ENCODE measurements around the gene ANAPC1. TPM values are rescaled to one million over a fixed set of nuclear protein-coding genes. Genes with fewer than 3 reads are reported as not detected.

ANAPC1 gene
- total RNA-seq = 48.1 and 50.1 TPM in 2 replicates

- no peak for TF ChIP-seq CTCF (IDR thresholded peaks at IDR 0.05; ENCODE audit: extremely low read depth, low read depth, low read length)
- Histone ChIP-seq H3K9me3 (ENCODE audit: low read depth, low read length) (no peaks in the 10 kb centered on the region), H3K4me1 (ENCODE audit: insufficient read depth, low read length) (peaks cover 4% of the 10 kb centered on the region), H3K79me2 (ENCODE audit: insufficient read depth, low read length) (peaks cover 22% of the 10 kb centered on the region), H2AFZ (ENCODE audit: low read length) (peak within 1 kb of the TSS; percentile 99), H3K4me3 (ENCODE audit: insufficient read depth, low read length) (peak within 1 kb of the TSS; percentile 87), H3K27ac (ENCODE audit: low read depth, low read length) (peak within 1 kb of the TSS; percentile 61), H4K20me1 (ENCODE audit: insufficient read depth, low read length) (no peaks in the 10 kb centered on the region), H3K27me3 (ENCODE audit: insufficient read depth, low read length) (no peaks in the 10 kb centered on the region), H3K36me3 (ENCODE audit: insufficient read depth, low read length) (no peaks in the 10 kb centered on the region), H3K4me2 (ENCODE audit: insufficient read depth, low read length) (peak within 1 kb of the TSS; percentile 78)
- peak; percentile 96 for DNase-seq (ENCODE audit: insufficient read length, low spot score, missing footprints)
Measured at GRCh38 chr2:111883661-111884591, at the start of gene ANAPC1. TSS of gene ANAPC1 (minus strand) at chr2:111884193. CDS start at chr2:111880825, 3,368 bp downstream.

GRCh38 chr2:111932841-111933291 lies 48.9 kb upstream of the ANAPC1 start:
- Histone ChIP-seq H3K27ac (ENCODE audit: low read depth, low read length) (no peak overlapping the region), H3K4me3 (ENCODE audit: insufficient read depth, low read length) (no peak overlapping the region), H2AFZ (ENCODE audit: low read length) (no peak overlapping the region), H3K27me3 (ENCODE audit: insufficient read depth, low read length) (peaks cover 26% of the 10 kb centered on the region), H3K36me3 (ENCODE audit: insufficient read depth, low read length) (no peaks in the 10 kb centered on the region), H3K79me2 (ENCODE audit: insufficient read depth, low read length) (no peaks in the 10 kb centered on the region), H3K4me1 (ENCODE audit: insufficient read depth, low read length) (no peaks in the 10 kb centered on the region), H3K9me3 (ENCODE audit: low read depth, low read length) (no peaks in the 10 kb centered on the region), H3K4me2 (ENCODE audit: insufficient read depth, low read length) (no peak overlapping the region), H4K20me1 (ENCODE audit: insufficient read depth, low read length) (no peaks in the 10 kb centered on the region)
- no peak for DNase-seq (ENCODE audit: insufficient read length, low spot score, missing footprints)
- TF ChIP-seq CTCF (IDR thresholded peaks at IDR 0.05; ENCODE audit: extremely low read depth, low read depth, low read length) = no peak

- H3K27ac ChIP-seq (ENCODE audit: low read depth, low read length) = no peak overlapping the region
- H3K4me3 ChIP-seq (ENCODE audit: insufficient read depth, low read length) = no peak overlapping the region
- no peaks in the 10 kb centered on the region for H4K20me1 ChIP-seq (ENCODE audit: insufficient read depth, low read length)
- TF ChIP-seq CTCF (IDR thresholded peaks at IDR 0.05; ENCODE audit: extremely low read depth, low read depth, low read length) = no peak
- no peaks in the 10 kb centered on the region for H3K4me1 ChIP-seq (ENCODE audit: insufficient read depth, low read length)
- peaks cover 22% of the 10 kb centered on the region for H3K27me3 ChIP-seq (ENCODE audit: insufficient read depth, low read length)
- H3K79me2 ChIP-seq (ENCODE audit: insufficient read depth, low read length) = no peaks in the 10 kb centered on the region
- peak; percentile 78 for DNase-seq (ENCODE audit: insufficient read length, low spot score, missing footprints)
- H3K36me3 ChIP-seq (ENCODE audit: insufficient read depth, low read length) = no peaks in the 10 kb centered on the region
- no peak overlapping the region for H3K4me2 ChIP-seq (ENCODE audit: insufficient read depth, low read length)
- no peaks in the 10 kb centered on the region for H3K9me3 ChIP-seq (ENCODE audit: low read depth, low read length)
- no peak overlapping the region for H2AFZ ChIP-seq (ENCODE audit: low read length)
Measured at GRCh38 chr2:111930875-111931274, 46.9 kb upstream of the ANAPC1 start.

GRCh38 chr2:111930409-111930808 lies 46.4 kb upstream of the ANAPC1 start:
- Histone ChIP-seq H3K4me2 (ENCODE audit: insufficient read depth, low read length) (no peak overlapping the region), H3K4me1 (ENCODE audit: insufficient read depth, low read length) (no peaks in the 10 kb centered on the region), H3K27me3 (ENCODE audit: insufficient read depth, low read length) (peaks cover 22% of the 10 kb centered on the region), H4K20me1 (ENCODE audit: insufficient read depth, low read length) (no peaks in the 10 kb centered on the region), H3K79me2 (ENCODE audit: insufficient read depth, low read length) (no peaks in the 10 kb centered on the region), H3K27ac (ENCODE audit: low read depth, low read length) (no peak overlapping the region), H3K36me3 (ENCODE audit: insufficient read depth, low read length) (no peaks in the 10 kb centered on the region), H3K4me3 (ENCODE audit: insufficient read depth, low read length) (no peak overlapping the region), H3K9me3 (ENCODE audit: low read depth, low read length) (no peaks in the 10 kb centered on the region), H2AFZ (ENCODE audit: low read length) (no peak overlapping the region)
- no peak for DNase-seq (ENCODE audit: insufficient read length, low spot score, missing footprints)
- no peak for TF ChIP-seq CTCF (IDR thresholded peaks at IDR 0.05; ENCODE audit: extremely low read depth, low read depth, low read length)
